DOHH2 (cell line): Measurements from ENCODE around the gene SPIN2B.
"Not testable (repeated sequence)": the region's sequence is repeated elsewhere in the genome, so short reads cannot be mapped to it uniquely, and the experiment has no call there.

Experiments used
- H3F3A ChIP-seq: fragments of 200-600 bp; sonication (generic), shearing (Covaris generic); 2 replicates; pipeline ENCODE4 v1.6.0; 2016; ENCODE audit warnings: antibody characterized with exemption, mild to moderate bottlenecking; ENCODE audit not compliant: control insufficient read depth, insufficient read depth
- H3K27ac ChIP-seq: fragments of 200-600 bp; sonication (generic); 2 replicates; pipeline ENCODE4 v1.5.1; 2014; ENCODE audit warnings: low read depth, mild to moderate bottlenecking, low read length, moderate library complexity
- H3K27me3 ChIP-seq: fragments of 200-600 bp; sonication (generic); 2 replicates; pipeline ENCODE4 v1.6.1; 2014; ENCODE audit warnings: mild to moderate bottlenecking, low read length, mixed read lengths; ENCODE audit not compliant: control insufficient read depth
- H3K36me3 ChIP-seq: fragments of 200-600 bp; sonication (generic); 2 replicates; pipeline ENCODE4 v1.6.1; 2014; ENCODE audit warnings: mild to moderate bottlenecking, low read length, moderate library complexity, mixed read lengths; ENCODE audit not compliant: control insufficient read depth
- H3K4me1 ChIP-seq: fragments of 200-600 bp; sonication (generic); 2 replicates; pipeline ENCODE4 v1.6.1; 2014; ENCODE audit warnings: mild to moderate bottlenecking, low read length, mixed read lengths; ENCODE audit not compliant: control insufficient read depth
- H3K4me2 ChIP-seq: fragments of 200-600 bp; sonication (generic); 2 replicates; pipeline ENCODE4 v1.6.0; 2014; ENCODE audit warnings: mild to moderate bottlenecking, low read length, moderate library complexity
- H3K4me3 ChIP-seq: fragments of 200-600 bp; sonication (generic); 2 replicates; pipeline ENCODE4 v1.5.1; 2014; ENCODE audit warnings: mild to moderate bottlenecking, low read length, mixed read lengths
- H3K79me2 ChIP-seq: fragments of 200-600 bp; sonication (generic); 2 replicates; pipeline ENCODE4 v1.6.1; 2014; ENCODE audit warnings: mild to moderate bottlenecking, low read length, mixed read lengths; ENCODE audit not compliant: control insufficient read depth
- H3K9me2 ChIP-seq: fragments of 200-600 bp; sonication (generic); replicated peaks from 2 replicates; pipeline ENCODE4 v1.6.1; 2014; ENCODE audit warnings: mild to moderate bottlenecking, low read length, mixed read lengths; ENCODE audit not compliant: control insufficient read depth
- H3K9me3 ChIP-seq: fragments of 200-600 bp; sonication (generic); 2 replicates; pipeline ENCODE4 v1.6.1; 2014; ENCODE audit warnings: antibody characterized with exemption, low read length, mixed read lengths; ENCODE audit not compliant: control insufficient read depth, insufficient read depth
- H4K20me1 ChIP-seq: fragments of 200-600 bp; sonication (generic); 2 replicates; pipeline ENCODE4 v1.6.0; 2014; ENCODE audit warnings: low read depth, mild to moderate bottlenecking, antibody characterized with exemption, low read length, moderate library complexity; ENCODE audit not compliant: control insufficient read depth, insufficient read depth
- CTCF ChIP-seq: fragments of 200-600 bp; sonication (generic); IDR thresholded peaks from one replicate; pipeline ENCODE4 v1.5.1; 2014; ENCODE audit warnings: antibody characterized with exemption, mild to moderate bottlenecking, low read depth, low read length; ENCODE audit not compliant: poor library complexity, severe bottlenecking
- EZH2phosphoT487 ChIP-seq: fragments of 200-600 bp; sonication (generic); IDR thresholded peaks from 2 replicates; pipeline ENCODE4 v1.6.1; 2017; ENCODE audit warnings: borderline replicate concordance, mild to moderate bottlenecking, antibody characterized with exemption, low read length, moderate library complexity, mixed read lengths

SPIN2B gene

GRCh38 chrX:57121162-57121755, at the start of gene SPIN2B:
SPIN2B (minus strand) TSS chrX:57121548.
- H3K27me3 ChIP-seq: no peaks in the 10 kb centered on the region
- H3K36me3 ChIP-seq: no peaks in the 10 kb centered on the region
- H3K4me2 ChIP-seq: peak within 1 kb of the TSS; percentile 63
- H3K4me3 ChIP-seq: peak within 1 kb of the TSS; percentile 74
- no peaks in the 10 kb centered on the region for H4K20me1 ChIP-seq
- H3K27ac ChIP-seq: no peak within 1 kb of the TSS
- no peaks in the 10 kb centered on the region for H3F3A ChIP-seq
- no peak for TF ChIP-seq EZH2phosphoT487
- TF ChIP-seq CTCF: no peak
- no peaks in the 10 kb centered on the region for H3K9me3 ChIP-seq
- no peaks in the 10 kb centered on the region for H3K9me2 ChIP-seq
- H3K4me1 ChIP-seq: peaks cover 15% of the 10 kb centered on the region
- H3K79me2 ChIP-seq: peaks cover 5% of the 10 kb centered on the region; the same call in 1 of the 2 replicates

DNA sequence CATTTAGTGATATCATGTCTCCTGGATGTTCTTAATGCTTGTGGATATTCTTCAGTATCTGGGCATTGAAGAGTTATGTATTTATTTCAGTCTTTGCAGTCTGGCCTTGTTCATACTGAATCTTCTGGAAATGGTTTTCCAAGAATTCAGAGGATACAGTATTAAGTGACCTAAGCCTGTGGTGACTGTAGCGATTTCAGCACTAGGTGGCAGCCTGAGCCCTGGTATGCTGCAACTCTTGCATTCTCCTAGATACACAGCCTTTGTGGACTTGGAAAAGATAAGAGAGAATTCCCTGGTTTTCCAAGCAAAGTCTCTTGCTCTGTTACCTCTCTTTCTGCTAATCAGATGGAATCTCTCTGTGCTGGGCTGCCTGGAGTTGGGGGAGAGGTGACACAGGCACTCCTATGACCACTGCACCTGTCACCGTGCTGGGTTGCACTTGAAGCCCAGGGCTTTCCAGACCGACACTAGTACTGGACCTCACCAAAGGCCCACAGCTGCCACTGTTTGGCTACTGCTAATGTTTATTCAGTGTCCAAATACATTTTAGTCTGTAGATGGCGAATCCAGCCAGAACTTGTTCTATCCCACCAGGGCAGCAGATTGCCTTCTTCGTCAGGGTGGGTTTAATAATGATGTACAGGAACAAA, 35.2 kb upstream of the SPIN2B start:
- H3K9me2 ChIP-seq: no peaks in the 10 kb centered on the region
- no peaks in the 10 kb centered on the region for H3K79me2 ChIP-seq
- H3K4me1 ChIP-seq: no peaks in the 10 kb centered on the region
- H4K20me1 ChIP-seq: no peaks in the 10 kb centered on the region
- H3K4me3 ChIP-seq: no peak overlapping the region
- H3K4me2 ChIP-seq: no peak overlapping the region
- no peak for TF ChIP-seq EZH2phosphoT487
- peak; percentile 46 for TF ChIP-seq CTCF
- no peak overlapping the region for H3K27ac ChIP-seq
- no peaks in the 10 kb centered on the region for H3K27me3 ChIP-seq
- no peaks in the 10 kb centered on the region for H3F3A ChIP-seq
- H3K36me3 ChIP-seq: no peaks in the 10 kb centered on the region
- H3K9me3 ChIP-seq: no peaks in the 10 kb centered on the region

DNA sequence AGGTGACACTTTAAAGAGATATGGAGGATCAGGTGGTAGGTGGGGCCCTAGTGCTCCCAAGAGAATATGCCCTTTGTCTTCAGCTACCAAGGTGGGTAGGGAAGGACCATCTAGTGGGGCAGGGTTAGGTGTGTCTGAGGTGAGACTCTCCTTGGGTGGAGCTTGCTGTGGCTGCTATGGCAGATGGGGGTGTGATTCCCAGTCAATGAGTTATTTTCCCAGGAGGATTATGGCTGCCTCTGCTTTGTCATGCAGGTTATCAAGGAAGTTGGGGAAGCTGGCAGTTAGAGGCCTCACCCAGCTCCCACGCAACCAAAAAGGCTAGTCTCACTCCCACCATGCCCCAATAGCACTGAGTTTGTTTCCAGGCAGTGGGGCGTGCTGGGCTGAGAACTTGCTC, 33.8 kb upstream of the SPIN2B start:
- no peaks in the 10 kb centered on the region for H3K79me2 ChIP-seq
- H3K27ac ChIP-seq: no peak overlapping the region
- H3K4me2 ChIP-seq: no peak overlapping the region
- H3K9me2 ChIP-seq: no peaks in the 10 kb centered on the region
- TF ChIP-seq CTCF (no peak), EZH2phosphoT487 (no peak)
- H3F3A ChIP-seq: no peaks in the 10 kb centered on the region
- H3K9me3 ChIP-seq: no peaks in the 10 kb centered on the region
- no peak overlapping the region for H3K4me3 ChIP-seq
- H3K36me3 ChIP-seq: no peaks in the 10 kb centered on the region
- H4K20me1 ChIP-seq: no peaks in the 10 kb centered on the region
- H3K4me1 ChIP-seq: no peaks in the 10 kb centered on the region
- H3K27me3 ChIP-seq: no peaks in the 10 kb centered on the region

DNA sequence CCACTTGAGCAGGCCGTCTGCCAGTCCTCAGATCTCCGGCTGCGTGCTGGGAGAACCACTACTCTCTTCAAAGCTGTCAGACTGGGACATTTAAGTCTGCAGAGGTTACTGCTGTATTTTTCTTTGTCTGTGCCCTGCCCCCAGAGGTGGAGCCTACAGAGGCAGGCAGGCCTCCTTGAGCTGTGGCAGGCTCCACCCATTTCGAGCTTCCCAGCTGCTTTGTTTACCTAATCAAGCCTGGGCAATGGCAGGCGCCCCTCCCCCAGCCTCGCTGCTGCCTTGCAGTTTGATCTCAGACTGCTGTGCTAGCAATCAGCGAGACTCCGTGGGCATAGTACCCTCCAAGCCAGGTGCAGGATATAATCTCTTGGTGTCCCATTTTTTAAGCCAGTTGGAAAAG, 30.9 kb upstream of the SPIN2B start:
- not testable (repeated sequence) for H3K27me3 ChIP-seq, H3K4me3 ChIP-seq, H3K4me2 ChIP-seq, H3K9me2 ChIP-seq, H3K36me3 ChIP-seq, H3K9me3 ChIP-seq, H3K79me2 ChIP-seq, H3F3A ChIP-seq, H3K27ac ChIP-seq, H3K4me1 ChIP-seq, H4K20me1 ChIP-seq
